Measurements from ENCODE around the gene OXGR1. TPM values are rescaled to one million over a fixed set of nuclear protein-coding genes. Genes with fewer than 3 reads are reported as not detected.

OXGR1 gene
- total RNA-seq, 1 experiment from 2014 or later: not detected

DNA sequence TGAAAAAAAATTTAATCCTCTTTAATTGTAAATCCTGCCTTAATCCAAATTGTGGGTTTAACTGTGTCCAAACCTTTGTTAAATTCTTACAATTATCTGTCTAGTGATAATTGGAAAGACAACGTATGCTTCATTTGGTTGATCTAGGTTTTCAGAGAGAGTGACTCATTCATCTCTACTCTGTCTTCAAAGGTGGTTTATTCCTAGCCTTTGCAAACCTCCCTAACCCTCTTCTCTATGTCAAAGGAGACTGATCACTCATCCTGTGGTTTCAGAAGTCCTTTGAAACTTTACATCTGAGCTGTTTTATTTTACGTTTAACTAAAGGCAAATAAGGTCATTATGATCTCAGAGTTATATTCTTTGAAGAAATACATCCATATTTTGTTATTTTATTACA, 8.8 kb upstream of the OXGR1 start:
- intact Hi-C loops (cut with micrococcal nuclease; ENCODE audit: unreplicated experiment): no loop called here
- no peaks in the 10 kb centered on the region; the same call in 1 of the 2 replicates for H3K27me3 ChIP-seq (ENCODE audit: control insufficient read depth, insufficient read depth, low read length)
- in situ Hi-C loops (cut with HindIII; ENCODE audit: low pct_unique_long_range_greater_than_20kb, low sequenced_read_pairs): no loop called here
- H3K4me1 ChIP-seq (ENCODE audit: control insufficient read depth, insufficient read depth, low read length): no peaks in the 10 kb centered on the region
- ATAC-seq: no peak
- H3K27ac ChIP-seq (ENCODE audit: low read length): no peak overlapping the region
- no TSS peak for BruUV-seq (replicated peaks)
- H3K4me3 ChIP-seq (ENCODE audit: low read depth in 2 of 2, low read length in 2 of 2): no peak overlapping the region
- ChIA-PET CTCF (no interaction called here), POLR2A (no interaction called here)
- no peaks in the 10 kb centered on the region for H3K9me3 ChIP-seq (ENCODE audit: control insufficient read depth, insufficient read depth, low read depth, low read length)
- TF ChIP-seq TCF7L2 (IDR thresholded peaks at IDR 0.05; ENCODE audit: low read depth, low read length): no peak
- no peak for TF ChIP-seq POLR2AphosphoS5 (IDR thresholded peaks at IDR 0.05; ENCODE audit: low read depth, low read length)
- TF ChIP-seq, protein P1, sequence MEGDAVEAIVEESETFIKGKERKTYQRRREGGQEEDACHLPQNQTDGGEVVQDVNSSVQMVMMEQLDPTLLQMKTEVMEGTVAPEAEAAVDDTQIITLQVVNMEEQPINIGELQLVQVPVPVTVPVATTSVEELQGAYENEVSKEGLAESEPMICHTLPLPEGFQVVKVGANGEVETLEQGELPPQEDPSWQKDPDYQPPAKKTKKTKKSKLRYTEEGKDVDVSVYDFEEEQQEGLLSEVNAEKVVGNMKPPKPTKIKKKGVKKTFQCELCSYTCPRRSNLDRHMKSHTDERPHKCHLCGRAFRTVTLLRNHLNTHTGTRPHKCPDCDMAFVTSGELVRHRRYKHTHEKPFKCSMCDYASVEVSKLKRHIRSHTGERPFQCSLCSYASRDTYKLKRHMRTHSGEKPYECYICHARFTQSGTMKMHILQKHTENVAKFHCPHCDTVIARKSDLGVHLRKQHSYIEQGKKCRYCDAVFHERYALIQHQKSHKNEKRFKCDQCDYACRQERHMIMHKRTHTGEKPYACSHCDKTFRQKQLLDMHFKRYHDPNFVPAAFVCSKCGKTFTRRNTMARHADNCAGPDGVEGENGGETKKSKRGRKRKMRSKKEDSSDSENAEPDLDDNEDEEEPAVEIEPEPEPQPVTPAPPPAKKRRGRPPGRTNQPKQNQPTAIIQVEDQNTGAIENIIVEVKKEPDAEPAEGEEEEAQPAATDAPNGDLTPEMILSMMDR (IDR thresholded peaks at IDR 0.05): no peak
- no peak for TF ChIP-seq SIN3A (IDR thresholded peaks at IDR 0.05; ENCODE audit: borderline replicate concordance, insufficient read depth, low read depth, low read length)
- TF ChIP-seq, protein P2, sequence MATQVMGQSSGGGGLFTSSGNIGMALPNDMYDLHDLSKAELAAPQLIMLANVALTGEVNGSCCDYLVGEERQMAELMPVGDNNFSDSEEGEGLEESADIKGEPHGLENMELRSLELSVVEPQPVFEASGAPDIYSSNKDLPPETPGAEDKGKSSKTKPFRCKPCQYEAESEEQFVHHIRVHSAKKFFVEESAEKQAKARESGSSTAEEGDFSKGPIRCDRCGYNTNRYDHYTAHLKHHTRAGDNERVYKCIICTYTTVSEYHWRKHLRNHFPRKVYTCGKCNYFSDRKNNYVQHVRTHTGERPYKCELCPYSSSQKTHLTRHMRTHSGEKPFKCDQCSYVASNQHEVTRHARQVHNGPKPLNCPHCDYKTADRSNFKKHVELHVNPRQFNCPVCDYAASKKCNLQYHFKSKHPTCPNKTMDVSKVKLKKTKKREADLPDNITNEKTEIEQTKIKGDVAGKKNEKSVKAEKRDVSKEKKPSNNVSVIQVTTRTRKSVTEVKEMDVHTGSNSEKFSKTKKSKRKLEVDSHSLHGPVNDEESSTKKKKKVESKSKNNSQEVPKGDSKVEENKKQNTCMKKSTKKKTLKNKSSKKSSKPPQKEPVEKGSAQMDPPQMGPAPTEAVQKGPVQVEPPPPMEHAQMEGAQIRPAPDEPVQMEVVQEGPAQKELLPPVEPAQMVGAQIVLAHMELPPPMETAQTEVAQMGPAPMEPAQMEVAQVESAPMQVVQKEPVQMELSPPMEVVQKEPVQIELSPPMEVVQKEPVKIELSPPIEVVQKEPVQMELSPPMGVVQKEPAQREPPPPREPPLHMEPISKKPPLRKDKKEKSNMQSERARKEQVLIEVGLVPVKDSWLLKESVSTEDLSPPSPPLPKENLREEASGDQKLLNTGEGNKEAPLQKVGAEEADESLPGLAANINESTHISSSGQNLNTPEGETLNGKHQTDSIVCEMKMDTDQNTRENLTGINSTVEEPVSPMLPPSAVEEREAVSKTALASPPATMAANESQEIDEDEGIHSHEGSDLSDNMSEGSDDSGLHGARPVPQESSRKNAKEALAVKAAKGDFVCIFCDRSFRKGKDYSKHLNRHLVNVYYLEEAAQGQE (IDR thresholded peaks at IDR 0.05; ENCODE audit: insufficient read depth in 1 of 2, low read depth in 2 of 2, low read length in 1 of 2): no peak
- no peaks in the 10 kb centered on the region for H3K36me3 ChIP-seq (ENCODE audit: control insufficient read depth, insufficient read depth, low read length)
- DNase-seq (ENCODE audit: low read depth, low spot score): no peak

DNA sequence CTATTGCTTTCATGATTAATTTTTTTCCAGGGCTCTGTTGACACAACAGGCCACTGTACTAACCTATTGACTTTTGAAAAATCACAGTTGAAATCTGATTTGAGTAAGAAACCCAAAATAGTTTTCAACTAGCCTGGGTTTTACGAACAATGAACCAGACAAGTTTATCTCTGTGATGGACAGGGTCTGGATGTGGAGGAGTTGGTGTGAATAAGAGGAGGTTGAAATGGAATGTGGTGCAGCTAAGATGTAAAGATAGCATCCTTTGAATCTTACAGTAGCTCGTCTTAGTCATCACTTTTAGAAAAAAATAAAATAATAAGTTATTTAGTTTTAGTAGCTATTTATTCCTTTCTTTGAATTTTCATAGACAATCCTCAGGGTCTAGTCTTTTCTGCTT, 8.3 kb upstream of the OXGR1 start:
- POLR2A ChIA-PET: no interaction called here
- CTCF ChIA-PET: no interaction called here
- in situ Hi-C loops (cut with HindIII; ENCODE audit: low pct_unique_long_range_greater_than_20kb, low sequenced_read_pairs): no loop called here

More for the DNA sequence above, 8.3 kb upstream of the OXGR1 start:
- H3K9me3 ChIP-seq (ENCODE audit: control insufficient read depth, insufficient read depth, low read depth, low read length): no peaks in the 10 kb centered on the region
- no peak for DNase-seq (ENCODE audit: low read depth, low spot score)
- ATAC-seq: no peak
- no peak overlapping the region for H3K4me3 ChIP-seq (ENCODE audit: low read depth in 2 of 2, low read length in 2 of 2)
- no TSS peak for BruUV-seq (replicated peaks)
- intact Hi-C loops (cut with micrococcal nuclease; ENCODE audit: unreplicated experiment): no loop called here
- H3K27me3 ChIP-seq (ENCODE audit: control insufficient read depth, insufficient read depth, low read length): no peaks in the 10 kb centered on the region; the same call in 1 of the 2 replicates
- H3K27ac ChIP-seq (ENCODE audit: low read length): no peak overlapping the region
- no peaks in the 10 kb centered on the region for H3K4me1 ChIP-seq (ENCODE audit: control insufficient read depth, insufficient read depth, low read length)
- no peaks in the 10 kb centered on the region for H3K36me3 ChIP-seq (ENCODE audit: control insufficient read depth, insufficient read depth, low read length)
- TF ChIP-seq TCF7L2 (IDR thresholded peaks at IDR 0.05; ENCODE audit: low read depth, low read length): no peak
- TF ChIP-seq SIN3A (IDR thresholded peaks at IDR 0.05; ENCODE audit: borderline replicate concordance, insufficient read depth, low read depth, low read length): no peak
- TF ChIP-seq, protein P2 (IDR thresholded peaks at IDR 0.05; ENCODE audit: insufficient read depth in 1 of 2, low read depth in 2 of 2, low read length in 1 of 2): no peak
- TF ChIP-seq, protein P1 (IDR thresholded peaks at IDR 0.05): no peak
- no peak for TF ChIP-seq POLR2AphosphoS5 (IDR thresholded peaks at IDR 0.05; ENCODE audit: low read depth, low read length)

Measured in Panc1 (cell line).